ENCODE results near the gene ZMAT5. TPM values are rescaled to one million over a fixed set of nuclear protein-coding genes. Genes with fewer than 3 reads are reported as not detected.

The ZMAT5 gene
- total and polyA plus RNA-seq, 2 of the 13 experiments (the other 11 are each of a cell fraction or from before 2014, with no cell fraction given): 20.7 to 27.8 TPM

DNA sequence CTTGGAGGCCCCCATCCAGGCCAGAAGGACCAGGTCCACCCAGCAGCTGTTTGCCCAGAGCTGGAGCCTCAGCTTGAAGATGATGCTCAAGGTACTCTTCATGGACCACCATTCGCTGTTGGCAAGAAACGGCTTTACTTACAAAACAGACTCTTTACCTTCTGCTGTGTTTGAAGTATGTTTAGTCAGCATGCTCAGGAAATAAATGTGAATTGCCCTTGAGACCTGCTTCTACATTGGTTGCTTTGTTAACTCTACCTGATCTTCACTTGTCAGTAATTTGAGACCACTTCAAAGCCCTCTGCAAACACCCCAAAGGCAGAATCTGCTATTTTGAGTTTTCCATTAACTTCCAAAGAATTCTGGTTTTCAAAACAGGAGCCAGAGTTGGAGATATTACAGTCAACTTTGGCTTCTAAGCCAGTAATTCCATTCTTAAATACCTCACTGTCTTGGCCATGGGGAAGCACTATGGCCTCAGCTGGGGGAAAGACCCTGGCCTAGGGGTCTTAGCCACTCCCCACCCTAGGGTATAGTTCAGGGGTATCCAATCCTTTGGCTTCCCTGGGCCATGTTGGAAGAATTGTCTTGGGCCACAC, 3.0 kb upstream of the ZMAT5 start (continued):
- TF ChIP-seq PPARG (CRISPR knock-in tag; conservative IDR thresholded peaks at IDR 0.05): peak; percentile 78
- TF ChIP-seq SP2 (CRISPR knock-in tag; IDR thresholded peaks at IDR 0.05): no peak
- peak; percentile 74 for TF ChIP-seq CREM (IDR thresholded peaks at IDR 0.05)
- no peak for TF ChIP-seq CREM (CRISPR knock-in tag; IDR thresholded peaks at IDR 0.05)
- TF ChIP-seq, protein P1, sequence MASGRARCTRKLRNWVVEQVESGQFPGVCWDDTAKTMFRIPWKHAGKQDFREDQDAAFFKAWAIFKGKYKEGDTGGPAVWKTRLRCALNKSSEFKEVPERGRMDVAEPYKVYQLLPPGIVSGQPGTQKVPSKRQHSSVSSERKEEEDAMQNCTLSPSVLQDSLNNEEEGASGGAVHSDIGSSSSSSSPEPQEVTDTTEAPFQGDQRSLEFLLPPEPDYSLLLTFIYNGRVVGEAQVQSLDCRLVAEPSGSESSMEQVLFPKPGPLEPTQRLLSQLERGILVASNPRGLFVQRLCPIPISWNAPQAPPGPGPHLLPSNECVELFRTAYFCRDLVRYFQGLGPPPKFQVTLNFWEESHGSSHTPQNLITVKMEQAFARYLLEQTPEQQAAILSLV (CRISPR knock-in tag; IDR thresholded peaks at IDR 0.05; ENCODE audit: borderline replicate concordance): no peak
- peak; percentile 78 for TF ChIP-seq TEAD3 (CRISPR knock-in tag; optimal IDR thresholded peaks at IDR 0.05; ENCODE audit: borderline replicate concordance)
- TF ChIP-seq THAP11 (CRISPR knock-in tag; IDR thresholded peaks at IDR 0.05): peak; percentile 79
- peak; percentile 94 for TF ChIP-seq TCF7 (IDR thresholded peaks at IDR 0.05; ENCODE audit: low read depth)
- TF ChIP-seq KLF6 (CRISPR knock-in tag; IDR thresholded peaks at IDR 0.05): no peak; the same call in 1 of the 2 replicates
- TF ChIP-seq BCL6 (CRISPR knock-in tag; IDR thresholded peaks at IDR 0.05): peak; percentile 69
- TF ChIP-seq, protein P2, sequence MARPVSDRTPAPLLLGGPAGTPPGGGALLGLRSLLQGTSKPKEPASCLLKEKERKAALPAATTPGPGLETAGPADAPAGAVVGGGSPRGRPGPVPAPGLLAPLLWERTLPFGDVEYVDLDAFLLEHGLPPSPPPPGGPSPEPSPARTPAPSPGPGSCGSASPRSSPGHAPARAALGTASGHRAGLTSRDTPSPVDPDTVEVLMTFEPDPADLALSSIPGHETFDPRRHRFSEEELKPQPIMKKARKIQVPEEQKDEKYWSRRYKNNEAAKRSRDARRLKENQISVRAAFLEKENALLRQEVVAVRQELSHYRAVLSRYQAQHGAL (CRISPR knock-in tag; IDR thresholded peaks at IDR 0.05; ENCODE audit: not compliant biosample characterization): no peak
- TF ChIP-seq ZKSCAN8 (CRISPR knock-in tag; IDR thresholded peaks at IDR 0.05; ENCODE audit: borderline replicate concordance): peak; percentile 81; the same call in 1 of the 2 replicates
- TF ChIP-seq, protein P3, sequence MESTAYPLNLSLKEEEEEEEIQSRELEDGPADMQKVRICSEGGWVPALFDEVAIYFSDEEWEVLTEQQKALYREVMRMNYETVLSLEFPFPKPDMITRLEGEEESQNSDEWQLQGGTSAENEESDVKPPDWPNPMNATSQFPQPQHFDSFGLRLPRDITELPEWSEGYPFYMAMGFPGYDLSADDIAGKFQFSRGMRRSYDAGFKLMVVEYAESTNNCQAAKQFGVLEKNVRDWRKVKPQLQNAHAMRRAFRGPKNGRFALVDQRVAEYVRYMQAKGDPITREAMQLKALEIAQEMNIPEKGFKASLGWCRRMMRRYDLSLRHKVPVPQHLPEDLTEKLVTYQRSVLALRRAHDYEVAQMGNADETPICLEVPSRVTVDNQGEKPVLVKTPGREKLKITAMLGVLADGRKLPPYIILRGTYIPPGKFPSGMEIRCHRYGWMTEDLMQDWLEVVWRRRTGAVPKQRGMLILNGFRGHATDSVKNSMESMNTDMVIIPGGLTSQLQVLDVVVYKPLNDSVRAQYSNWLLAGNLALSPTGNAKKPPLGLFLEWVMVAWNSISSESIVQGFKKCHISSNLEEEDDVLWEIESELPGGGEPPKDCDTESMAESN (CRISPR knock-in tag; conservative IDR thresholded peaks at IDR 0.05): 0 out of 2 replicates have a peak, but pooled peaks have one; percentile 19
- 0 out of 2 replicates have a peak, but pooled peaks have one; percentile 1 for TF ChIP-seq SP4 (CRISPR knock-in tag; IDR thresholded peaks at IDR 0.05)
- peak; percentile 100 for TF ChIP-seq SIX4 (CRISPR knock-in tag; IDR thresholded peaks at IDR 0.05)
- TF ChIP-seq GATAD1 (CRISPR knock-in tag; IDR thresholded peaks at IDR 0.05): 0 out of 2 replicates have a peak, but pooled peaks have one; percentile 22
- TF ChIP-seq SAP130 (CRISPR knock-in tag; IDR thresholded peaks at IDR 0.05; ENCODE audit: low read depth): peak; percentile 83
- TF ChIP-seq NCOA2 (CRISPR knock-in tag; IDR thresholded peaks at IDR 0.05): peak; percentile 86
- peak; percentile 57; the same call in 1 of the 2 replicates for TF ChIP-seq EHMT2 (IDR thresholded peaks at IDR 0.05; ENCODE audit: borderline replicate concordance, low read depth, low read length)
- no peak for TF ChIP-seq ZBTB7B (CRISPR knock-in tag; IDR thresholded peaks at IDR 0.05)
- 0 out of 2 replicates have a peak, but pooled peaks have one; percentile 43 for TF ChIP-seq ZNF343 (CRISPR knock-in tag; IDR thresholded peaks at IDR 0.05)
- 0 out of 2 replicates have a peak, but pooled peaks have one; percentile 21 for TF ChIP-seq ARNTL (CRISPR knock-in tag; IDR thresholded peaks at IDR 0.05)
- peak; percentile 55 for TF ChIP-seq GFI1 (CRISPR knock-in tag; IDR thresholded peaks at IDR 0.05; ENCODE audit: borderline replicate concordance)
- TF ChIP-seq, protein P4, sequence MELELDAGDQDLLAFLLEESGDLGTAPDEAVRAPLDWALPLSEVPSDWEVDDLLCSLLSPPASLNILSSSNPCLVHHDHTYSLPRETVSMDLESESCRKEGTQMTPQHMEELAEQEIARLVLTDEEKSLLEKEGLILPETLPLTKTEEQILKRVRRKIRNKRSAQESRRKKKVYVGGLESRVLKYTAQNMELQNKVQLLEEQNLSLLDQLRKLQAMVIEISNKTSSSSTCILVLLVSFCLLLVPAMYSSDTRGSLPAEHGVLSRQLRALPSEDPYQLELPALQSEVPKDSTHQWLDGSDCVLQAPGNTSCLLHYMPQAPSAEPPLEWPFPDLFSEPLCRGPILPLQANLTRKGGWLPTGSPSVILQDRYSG (CRISPR knock-in tag; IDR thresholded peaks at IDR 0.05): no peak
- TF ChIP-seq, protein P5, sequence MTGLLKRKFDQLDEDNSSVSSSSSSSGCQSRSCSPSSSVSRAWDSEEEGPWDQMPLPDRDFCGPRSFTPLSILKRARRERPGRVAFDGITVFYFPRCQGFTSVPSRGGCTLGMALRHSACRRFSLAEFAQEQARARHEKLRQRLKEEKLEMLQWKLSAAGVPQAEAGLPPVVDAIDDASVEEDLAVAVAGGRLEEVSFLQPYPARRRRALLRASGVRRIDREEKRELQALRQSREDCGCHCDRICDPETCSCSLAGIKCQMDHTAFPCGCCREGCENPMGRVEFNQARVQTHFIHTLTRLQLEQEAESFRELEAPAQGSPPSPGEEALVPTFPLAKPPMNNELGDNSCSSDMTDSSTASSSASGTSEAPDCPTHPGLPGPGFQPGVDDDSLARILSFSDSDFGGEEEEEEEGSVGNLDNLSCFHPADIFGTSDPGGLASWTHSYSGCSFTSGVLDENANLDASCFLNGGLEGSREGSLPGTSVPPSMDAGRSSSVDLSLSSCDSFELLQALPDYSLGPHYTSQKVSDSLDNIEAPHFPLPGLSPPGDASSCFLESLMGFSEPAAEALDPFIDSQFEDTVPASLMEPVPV (CRISPR knock-in tag; IDR thresholded peaks at IDR 0.05): no peak
- TF ChIP-seq TCF7L2 (IDR thresholded peaks at IDR 0.05; ENCODE audit: low read depth, low read length): peak; percentile 83
- TF ChIP-seq PHF21A (CRISPR knock-in tag; IDR thresholded peaks at IDR 0.05): peak; percentile 95
